Measurements from ENCODE around the gene IGSF9B. TPM values are rescaled to one million over a fixed set of nuclear protein-coding genes. Genes with fewer than 3 reads are reported as not detected.

IGSF9B gene
- total and polyA plus RNA-seq, 2 of the 13 experiments (the other 11 are each of a cell fraction or from before 2014, with no cell fraction given), result not detected

DNA sequence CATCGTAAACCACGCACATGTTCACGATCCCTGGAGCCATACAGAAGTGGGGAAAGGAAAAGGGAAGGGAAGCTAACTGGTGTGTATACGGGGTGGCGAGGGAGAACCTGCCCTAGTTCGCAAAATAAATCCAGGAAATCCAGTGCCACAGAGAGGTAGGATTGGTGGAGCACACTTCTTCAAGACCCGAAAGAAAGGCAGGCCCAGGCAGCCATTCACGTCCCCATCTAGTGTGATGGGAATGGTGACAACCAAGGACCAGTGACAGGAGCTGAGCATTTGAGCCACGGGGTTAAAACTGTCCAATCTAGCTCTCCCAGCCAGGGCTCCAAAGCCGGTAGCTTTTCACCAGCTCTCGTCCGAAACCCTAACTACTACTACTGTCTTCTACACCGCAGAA is 53.7 kb downstream of the IGSF9B start:
- Histone ChIP-seq H2AFZ (ENCODE audit: low read length) (no peak overlapping the region), H3K27ac (ENCODE audit: extremely low read length, insufficient read depth, low read length) (no peak overlapping the region), H3K4me3 (replicated peaks in 1 of 3; ENCODE audit: insufficient read depth in 1 of 3, low read depth in 2 of 3, low read length in 3 of 3) (no peak overlapping the region), H3K79me2 (ENCODE audit: insufficient read depth, low read length) (no peaks in the 10 kb centered on the region), H3K4me2 (ENCODE audit: low read depth, low read length) (no peak overlapping the region), H3K9ac (ENCODE audit: insufficient read depth, low read depth, low read length) (no peak overlapping the region), H4K20me1 (ENCODE audit: insufficient read depth, low read length) (no peaks in the 10 kb centered on the region), H3K9me3 (ENCODE audit: low read length) (no peaks in the 10 kb centered on the region), H3K4me1 (ENCODE audit: insufficient read depth, low read length) (no peaks in the 10 kb centered on the region), H3K36me3 (replicated peaks in 1 of 2; ENCODE audit: control insufficient read depth in 1 of 2, insufficient read depth in 2 of 2, low read length in 2 of 2) (no peaks in the 10 kb centered on the region), H3K27me3 (ENCODE audit: control insufficient read depth in 1 of 2, insufficient read depth in 2 of 2, low read length in 2 of 2) (peaks cover 0 to 10% of the 10 kb centered on the region in 2 experiments; a peak in 2 of 5 replicates)
- no TSS peak for BruUV-seq (replicated peaks)
- no peak for TF ChIP-seq NCOA5 (CRISPR knock-in tag; IDR thresholded peaks at IDR 0.05)
- TF ChIP-seq TCF7 (IDR thresholded peaks at IDR 0.05; ENCODE audit: low read depth), result no peak
- no peak for TF ChIP-seq ZSCAN21 (CRISPR knock-in tag; IDR thresholded peaks at IDR 0.05; ENCODE audit: borderline replicate concordance)
- TF ChIP-seq ZNF33A (CRISPR knock-in tag; IDR thresholded peaks at IDR 0.05; ENCODE audit: borderline replicate concordance), result no peak
- TF ChIP-seq CBX5 (CRISPR knock-in tag; IDR thresholded peaks at IDR 0.05; ENCODE audit: borderline replicate concordance), result no peak
- TF ChIP-seq ZNF619 (CRISPR knock-in tag; IDR thresholded peaks at IDR 0.05), result no peak
- TF ChIP-seq ZNF350 (CRISPR knock-in tag; IDR thresholded peaks at IDR 0.05; ENCODE audit: borderline replicate concordance, low read depth), result no peak
- no peak for TF ChIP-seq ZNF775 (CRISPR knock-in tag; IDR thresholded peaks at IDR 0.05; ENCODE audit: borderline replicate concordance)
- no peak for TF ChIP-seq FOXO1 (CRISPR knock-in tag; IDR thresholded peaks at IDR 0.05)
- no peak for TF ChIP-seq ZNF24 (IDR thresholded peaks at IDR 0.05)
- TF ChIP-seq ZBTB7A (CRISPR knock-in tag; IDR thresholded peaks at IDR 0.05), result no peak
- TF ChIP-seq PPARG (CRISPR knock-in tag; conservative IDR thresholded peaks at IDR 0.05), result no peak
- no peak for TF ChIP-seq SUZ12 (IDR thresholded peaks at IDR 0.05; ENCODE audit: low read depth, low read length)
- no peak for TF ChIP-seq ZNF780A (CRISPR knock-in tag; IDR thresholded peaks at IDR 0.05)
- TF ChIP-seq, protein P1, sequence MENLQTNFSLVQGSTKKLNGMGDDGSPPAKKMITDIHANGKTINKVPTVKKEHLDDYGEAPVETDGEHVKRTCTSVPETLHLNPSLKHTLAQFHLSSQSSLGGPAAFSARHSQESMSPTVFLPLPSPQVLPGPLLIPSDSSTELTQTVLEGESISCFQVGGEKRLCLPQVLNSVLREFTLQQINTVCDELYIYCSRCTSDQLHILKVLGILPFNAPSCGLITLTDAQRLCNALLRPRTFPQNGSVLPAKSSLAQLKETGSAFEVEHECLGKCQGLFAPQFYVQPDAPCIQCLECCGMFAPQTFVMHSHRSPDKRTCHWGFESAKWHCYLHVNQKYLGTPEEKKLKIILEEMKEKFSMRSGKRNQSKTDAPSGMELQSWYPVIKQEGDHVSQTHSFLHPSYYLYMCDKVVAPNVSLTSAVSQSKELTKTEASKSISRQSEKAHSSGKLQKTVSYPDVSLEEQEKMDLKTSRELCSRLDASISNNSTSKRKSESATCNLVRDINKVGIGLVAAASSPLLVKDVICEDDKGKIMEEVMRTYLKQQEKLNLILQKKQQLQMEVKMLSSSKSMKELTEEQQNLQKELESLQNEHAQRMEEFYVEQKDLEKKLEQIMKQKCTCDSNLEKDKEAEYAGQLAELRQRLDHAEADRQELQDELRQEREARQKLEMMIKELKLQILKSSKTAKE (CRISPR knock-in tag; IDR thresholded peaks at IDR 0.05; ENCODE audit: borderline replicate concordance), result no peak
- TF ChIP-seq CENPT (CRISPR knock-in tag; IDR thresholded peaks at IDR 0.05; ENCODE audit: low read depth), result no peak
- TF ChIP-seq ZNF788 (CRISPR knock-in tag; IDR thresholded peaks at IDR 0.05; ENCODE audit: borderline replicate concordance), result no peak
- no peak for TF ChIP-seq ZNF772 (CRISPR knock-in tag; IDR thresholded peaks at IDR 0.05)
- no peak for TF ChIP-seq EP300 (IDR thresholded peaks at IDR 0.05; ENCODE audit: low read depth in 2 of 2, low read length in 2 of 2)
- no peak for TF ChIP-seq EP300 (CRISPR knock-in tag; IDR thresholded peaks at IDR 0.05; ENCODE audit: borderline replicate concordance)
- TF ChIP-seq ZNF3 (CRISPR knock-in tag; IDR thresholded peaks at IDR 0.05), result no peak
- ChIA-PET POLR2A (no interaction called here), CTCF (ENCODE audit: low intra/inter-chr PET ratio, low total read pairs) (no interaction called here)
- DNase-seq (ENCODE audit: low spot score) (no peak), ATAC-seq (no peak), FAIRE-seq (no peak)
- whole genome bisulfite sequencing (ENCODE audit: low lambda C conversion rate), result 22% methylated on average over 13 of the region's 13 CpGs
- in situ Hi-C loops (cut with HindIII; ENCODE audit: extremely low pct_ligation_motif_present, low pct_unique_long_range_greater_than_20kb) (no loop called here), intact Hi-C loops (cut with micrococcal nuclease; ENCODE audit: unreplicated experiment) (no loop called here)
